GM21786 (cell line): Measurements from ENCODE around the gene LIPG.

Experiments
- ATAC-seq: cut with Tn5 transposase; IDR thresholded peaks from one replicate; pipeline ENCODE4 v1.9.1; 2021; ENCODE audit not compliant: unreplicated experiment

Gene LIPG

DNA sequence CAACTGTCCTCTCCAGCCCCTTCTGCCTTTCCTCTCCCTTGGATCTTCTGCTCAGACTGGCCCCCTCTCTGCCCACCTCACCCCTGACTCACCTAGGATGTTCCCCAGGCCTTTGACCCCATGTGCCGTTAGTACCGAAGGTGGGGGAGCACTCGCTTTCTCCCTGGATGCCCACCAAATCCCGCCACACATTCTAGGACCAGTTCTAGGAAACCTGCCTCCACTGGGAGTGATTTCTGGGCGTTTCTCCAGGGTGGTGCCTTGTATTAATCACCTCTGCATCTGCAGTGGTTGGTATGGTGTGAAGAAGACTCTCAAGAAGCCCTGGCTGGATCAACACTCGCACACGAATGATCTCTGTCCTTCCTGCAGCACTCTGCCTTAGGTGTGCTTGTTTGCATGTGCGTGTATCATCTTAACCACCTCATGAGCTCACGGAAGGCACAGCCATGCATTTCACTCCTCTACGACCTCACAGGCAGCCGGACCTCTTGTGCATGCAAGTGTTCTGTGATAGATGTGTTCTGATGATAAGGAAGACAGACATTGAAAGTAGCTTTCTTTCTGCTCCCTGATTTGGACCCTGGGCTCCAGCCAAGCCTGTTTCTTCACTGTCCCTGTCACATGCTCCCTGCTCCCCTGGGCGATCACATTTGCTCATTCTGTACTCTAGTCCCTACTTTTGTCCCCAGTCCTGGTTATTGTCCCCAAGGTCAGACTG is 69.4 kb downstream of the LIPG start:
- no peak for ATAC-seq

- ATAC-seq, result no peak
Observed at GRCh38 chr18:49632588-49632987, 70.7 kb downstream of the LIPG start.

- no peak for ATAC-seq
Observed at GRCh38 chr18:49638209-49638785, 76.4 kb downstream of the LIPG start.

- no peak for ATAC-seq
Observed at GRCh38 chr18:49638891-49639557, 77.2 kb downstream of the LIPG start.

GRCh38 chr18:49639643-49640391 is 78.0 kb downstream of the LIPG start:
- no peak for ATAC-seq

DNA sequence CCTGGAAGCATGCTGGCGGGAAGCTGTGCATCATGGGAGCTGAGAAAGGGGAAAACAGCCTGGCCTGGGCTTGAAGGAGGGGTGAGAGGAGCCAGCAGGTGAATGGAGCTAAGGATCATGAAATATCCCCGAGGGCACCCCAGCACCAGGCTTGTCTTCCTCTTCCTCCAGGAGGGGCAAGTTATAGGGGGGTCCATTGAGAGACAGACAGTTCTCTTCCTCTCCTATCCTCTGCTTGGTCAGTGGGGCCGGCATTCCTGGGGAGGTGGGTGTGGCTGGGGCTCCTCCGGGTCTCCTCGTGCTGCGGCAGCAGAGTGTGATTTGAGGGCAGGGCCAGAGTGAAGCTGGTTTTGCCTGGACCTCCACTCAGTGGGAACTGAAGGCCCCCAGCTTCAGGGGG is 78.9 kb downstream of the LIPG start:
- ATAC-seq, result no peak

GRCh38 chr18:49645196-49645595 is 83.3 kb downstream of the LIPG start:
- ATAC-seq, result no peak

- no peak for ATAC-seq
Observed at GRCh38 chr18:49645841-49646351, 84.0 kb downstream of the LIPG start.

DNA sequence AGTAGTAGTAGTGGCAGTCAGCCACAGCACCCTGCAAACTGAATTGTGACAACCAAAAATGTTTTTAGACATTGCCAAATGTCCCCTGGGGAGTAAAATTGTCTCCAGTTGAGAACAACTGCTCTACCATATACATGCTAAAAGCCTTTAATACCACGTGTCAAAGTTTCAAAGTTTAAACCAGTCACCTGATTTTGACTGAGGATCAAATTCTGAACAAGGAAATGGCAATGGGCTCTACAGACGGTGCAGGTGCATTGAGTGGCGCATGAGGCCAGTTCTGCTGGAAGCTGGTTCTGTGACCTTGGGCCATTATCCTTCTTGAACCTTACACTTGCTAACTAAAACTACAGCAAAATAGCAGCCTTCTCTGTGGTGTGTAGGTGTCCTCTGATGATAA is 85.0 kb downstream of the LIPG start:
- ATAC-seq, result no peak

DNA sequence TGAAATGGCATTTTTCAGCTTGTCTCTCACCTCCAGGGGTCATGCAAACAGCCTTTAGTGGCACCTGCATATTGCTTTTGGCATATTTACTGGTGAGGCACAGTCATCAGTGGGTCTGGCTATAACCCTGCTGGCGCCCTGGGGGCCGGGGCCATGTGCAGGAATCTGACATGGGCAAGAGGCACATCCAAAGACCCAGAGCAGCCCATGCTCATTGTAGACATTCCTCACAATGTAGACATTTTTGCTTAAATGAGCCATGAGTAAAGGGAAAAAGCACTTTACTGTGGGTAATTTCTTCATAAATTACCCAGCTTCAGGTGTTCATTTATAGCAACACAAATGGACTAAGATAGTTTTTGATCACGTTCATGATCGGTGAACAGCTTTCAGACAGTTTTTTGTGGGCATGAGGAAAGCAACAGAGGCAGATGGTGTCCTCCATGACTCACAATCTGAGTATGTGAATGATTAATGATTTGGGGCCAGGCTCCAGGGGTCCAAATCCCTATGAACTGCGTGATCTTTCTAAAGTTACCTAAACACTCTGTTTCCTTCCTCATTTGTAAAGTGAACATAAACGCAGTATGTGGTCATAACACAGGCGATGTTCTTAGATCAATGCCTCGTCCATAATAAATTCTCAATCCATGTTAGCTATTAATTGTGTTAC is 85.8 kb downstream of the LIPG start:
- no peak for ATAC-seq

DNA sequence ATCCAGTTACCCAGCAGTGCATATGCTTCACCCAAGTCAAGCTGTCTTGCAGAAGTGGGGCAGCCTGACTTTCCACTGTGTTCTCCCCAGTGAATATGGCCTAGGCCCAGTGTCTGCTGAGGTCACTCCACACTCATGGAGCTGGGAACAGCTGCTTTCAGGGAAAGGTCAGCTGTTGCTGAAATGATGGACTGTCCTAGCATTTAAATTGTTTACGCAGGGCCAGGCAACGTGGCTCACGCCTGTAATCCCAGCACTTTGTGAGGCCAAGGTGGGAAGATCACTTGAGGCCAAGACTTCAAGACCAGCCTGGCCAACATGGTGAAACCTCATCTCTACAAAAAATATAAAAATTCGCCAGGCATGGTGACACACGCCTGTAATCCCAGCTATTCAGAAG is 86.5 kb downstream of the LIPG start:
- no peak for ATAC-seq
